Gastroesophageal sphincter (tissue), 4 donors: ENCODE data around the gene RPS23. TPM values are rescaled to one million over a fixed set of nuclear protein-coding genes. Genes with fewer than 3 reads are reported as not detected.

ENCODE experiments used
- ATAC-seq: fragments of 150-250 bp; one replicate; pipeline ENCODE4 v1.9.1; 2016; ENCODE audit warnings: mild to moderate bottlenecking, moderate library complexity
- H3K27ac ChIP-seq, 4 donors: fragments of 200-600 bp; sonication (generic) in 3 of 4; 1 replicate in 3 of 4; 2 replicates in 1 of 4; pipeline ENCODE4 v1.5.1; 2016 to 2019
- H3K27me3 ChIP-seq: fragments of 200-600 bp; sonication (generic); one replicate; pipeline ENCODE4 v1.5.1; 2019
- H3K36me3 ChIP-seq, 2 donors: fragments of 200-600 bp; sonication (generic); one replicate each; pipeline ENCODE4 v1.5.1; 2019; ENCODE audit warnings: control low read depth in 1 of 2
- H3K4me1 ChIP-seq, 3 donors: fragments of 200-600 bp; sonication (generic); 1 replicate in 2 of 3; 2 replicates in 1 of 3; pipeline ENCODE4 v1.5.1; 2016 to 2019; ENCODE audit warnings: control low read depth in 2 of 3
- H3K4me3 ChIP-seq, 2 donors: fragments of 200-600 bp; sonication (generic); one replicate each; pipeline ENCODE4 v1.5.1; 2019; ENCODE audit warnings: mild to moderate bottlenecking in 1 of 2, moderate library complexity in 1 of 2
- H3K9me3 ChIP-seq, 3 donors: fragments of 200-600 bp; sonication (generic); one replicate each; pipeline ENCODE4 v1.5.1; 2017 to 2019; ENCODE audit warnings: control low read depth in 2 of 3
- EP300 ChIP-seq: sonication (generic); formaldehyde crosslinking; IDR thresholded peaks from one replicate; pipeline ENCODE4 v1.6.1; 2017; ENCODE audit warnings: antibody characterized with exemption, mild to moderate bottlenecking
- POLR2A ChIP-seq, 2 donors: fragments of 450-650 bp; IDR thresholded peaks; one replicate each; pipeline ENCODE4 v1.6.1; 2017; ENCODE audit warnings: antibody characterized with exemption in 2 of 2, mild to moderate bottlenecking in 2 of 2, moderate library complexity in 1 of 2
- POLR2AphosphoS5 ChIP-seq: sonication (generic); formaldehyde crosslinking; IDR thresholded peaks from one replicate; pipeline ENCODE4 v1.6.1; 2017; ENCODE audit warnings: antibody characterized with exemption
- WGBS, 2 donors: methylation state at CpG; one replicate each; pipeline ENCODE4 v1.1.5; 2018; ENCODE audit warnings: low coverage in 1 of 2; 5-methylcytosine and 5-hydroxymethylcytosine counted together
- total RNA-seq, 4 donors: library from RNA; depleted of rRNA; stranded (reverse); fragments of >200 nt; gene quantifications; one replicate each; pipeline ENCODE4 v1.1.0, GENCODE V29; 2016
- TF ChIP-seq, protein P1 (sequence below), 4 experiments: fragments of 200-600 bp in 2 of 4; fragments of 450-650 bp in 2 of 4; sonication (generic) in 1 of 4; IDR thresholded peaks; one replicate each; pipeline ENCODE4 v1.5.1; 2017 to 2019; ENCODE audit warnings: antibody characterized with exemption in 4 of 4, mild to moderate bottlenecking in 2 of 4, moderate library complexity in 2 of 4

Gene RPS23
- total RNA-seq, 4 donors from 2014 or later = 1,991 to 3,565 (median 2,994) TPM

DNA sequence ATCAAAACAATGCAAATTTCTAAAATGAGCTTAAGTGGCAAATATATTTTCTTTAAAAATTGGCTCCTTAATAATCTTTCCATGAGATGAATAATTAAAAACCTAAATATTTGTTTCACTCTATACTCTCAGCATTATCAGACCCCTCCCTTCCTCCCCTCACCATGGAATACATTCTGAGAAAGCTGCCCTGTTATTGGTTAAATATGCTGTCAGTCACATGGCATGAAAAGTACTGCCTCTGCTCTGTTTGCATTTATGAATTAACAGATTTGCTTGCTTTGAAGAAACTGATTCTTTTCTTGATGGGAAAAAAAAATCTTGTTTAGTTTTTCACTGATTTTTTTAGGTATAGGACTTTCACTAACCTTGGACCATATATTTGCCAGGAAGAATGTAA lies 17.0 kb upstream of the RPS23 start:
- no peaks in the 10 kb centered on the region for H3K36me3 ChIP-seq
- ATAC-seq = no peak
- TF ChIP-seq, protein P1, sequence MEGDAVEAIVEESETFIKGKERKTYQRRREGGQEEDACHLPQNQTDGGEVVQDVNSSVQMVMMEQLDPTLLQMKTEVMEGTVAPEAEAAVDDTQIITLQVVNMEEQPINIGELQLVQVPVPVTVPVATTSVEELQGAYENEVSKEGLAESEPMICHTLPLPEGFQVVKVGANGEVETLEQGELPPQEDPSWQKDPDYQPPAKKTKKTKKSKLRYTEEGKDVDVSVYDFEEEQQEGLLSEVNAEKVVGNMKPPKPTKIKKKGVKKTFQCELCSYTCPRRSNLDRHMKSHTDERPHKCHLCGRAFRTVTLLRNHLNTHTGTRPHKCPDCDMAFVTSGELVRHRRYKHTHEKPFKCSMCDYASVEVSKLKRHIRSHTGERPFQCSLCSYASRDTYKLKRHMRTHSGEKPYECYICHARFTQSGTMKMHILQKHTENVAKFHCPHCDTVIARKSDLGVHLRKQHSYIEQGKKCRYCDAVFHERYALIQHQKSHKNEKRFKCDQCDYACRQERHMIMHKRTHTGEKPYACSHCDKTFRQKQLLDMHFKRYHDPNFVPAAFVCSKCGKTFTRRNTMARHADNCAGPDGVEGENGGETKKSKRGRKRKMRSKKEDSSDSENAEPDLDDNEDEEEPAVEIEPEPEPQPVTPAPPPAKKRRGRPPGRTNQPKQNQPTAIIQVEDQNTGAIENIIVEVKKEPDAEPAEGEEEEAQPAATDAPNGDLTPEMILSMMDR (IDR thresholded peaks at IDR 0.05) = no peak
- no peak for TF ChIP-seq POLR2A (IDR thresholded peaks at IDR 0.05)
- no peak for TF ChIP-seq EP300
- TF ChIP-seq POLR2AphosphoS5 = no peak

DNA sequence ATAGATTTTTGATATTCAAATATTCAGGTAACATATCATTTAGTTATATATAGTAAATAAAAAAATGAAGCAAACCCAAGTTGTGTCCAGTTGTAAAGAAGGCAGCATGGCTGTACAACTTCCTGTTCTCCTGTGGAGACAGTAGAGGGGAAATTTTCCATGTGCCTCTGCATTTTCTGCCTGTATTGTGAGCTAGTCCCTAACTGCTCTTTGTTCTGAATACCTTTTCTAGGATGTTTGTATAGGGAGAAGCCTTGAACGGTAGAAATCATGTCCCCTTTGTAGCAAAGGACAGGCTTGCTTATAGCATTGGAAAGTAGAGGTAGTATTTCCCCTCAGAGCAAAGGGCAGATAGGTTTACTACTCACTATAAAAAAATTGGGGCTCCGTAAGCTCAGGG lies 13.3 kb upstream of the RPS23 start:
- Histone ChIP-seq H3K9me3 (no peaks in the 10 kb centered on the region), H3K27me3 (no peaks in the 10 kb centered on the region), H3K27ac (no peak overlapping the region), H3K4me1 (peaks cover 0 to 6% (median 0%) of the 10 kb centered on the region in 3 donors), H3K36me3 (no peaks in the 10 kb centered on the region), H3K4me3 (no peak overlapping the region)
- ATAC-seq = no peak
- TF ChIP-seq POLR2AphosphoS5 (no peak), EP300 (no peak), POLR2A (IDR thresholded peaks at IDR 0.05) (no peak)
- TF ChIP-seq, protein P1 (IDR thresholded peaks at IDR 0.05) = no peak
- 58 to 78% methylated on average over 2 of the region's 2 CpGs for WGBS, 2 donors

More for the DNA sequence above, 17.0 kb upstream of the RPS23 start:
- H3K27me3 ChIP-seq = no peaks in the 10 kb centered on the region
- H3K4me3 ChIP-seq = no peak overlapping the region
- peaks cover 0 to 1% (median 0%) of the 10 kb centered on the region in 3 donors for H3K4me1 ChIP-seq
- H3K27ac ChIP-seq = no peak overlapping the region
- H3K9me3 ChIP-seq = no peaks in the 10 kb centered on the region

DNA sequence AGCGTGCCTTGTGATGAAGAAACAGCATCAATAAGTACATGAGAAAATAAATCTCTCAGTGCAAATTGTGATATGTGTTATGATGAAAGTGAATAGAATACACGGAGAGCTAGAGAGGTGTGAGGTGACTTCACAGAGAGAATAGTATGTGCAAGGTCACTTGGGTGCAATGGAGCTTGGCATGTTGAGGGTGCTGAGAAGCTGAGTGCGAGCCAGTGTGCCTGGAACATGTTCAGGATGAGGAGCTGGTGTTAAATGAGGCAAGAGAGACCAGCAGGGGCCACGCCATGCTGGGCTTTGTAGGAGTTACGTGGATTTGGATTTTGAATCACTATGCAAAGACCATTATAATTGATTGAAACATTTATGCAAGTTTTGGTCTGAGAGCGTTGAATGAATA lies 12.8 kb upstream of the RPS23 start:
- 85 to 94% methylated on average over 4 to 6 of the region's 6 CpGs for WGBS, 2 donors
- TF ChIP-seq EP300 (no peak), POLR2AphosphoS5 (no peak), POLR2A (IDR thresholded peaks at IDR 0.05) (no peak)
- TF ChIP-seq, protein P1 (IDR thresholded peaks at IDR 0.05) = no peak

DNA sequence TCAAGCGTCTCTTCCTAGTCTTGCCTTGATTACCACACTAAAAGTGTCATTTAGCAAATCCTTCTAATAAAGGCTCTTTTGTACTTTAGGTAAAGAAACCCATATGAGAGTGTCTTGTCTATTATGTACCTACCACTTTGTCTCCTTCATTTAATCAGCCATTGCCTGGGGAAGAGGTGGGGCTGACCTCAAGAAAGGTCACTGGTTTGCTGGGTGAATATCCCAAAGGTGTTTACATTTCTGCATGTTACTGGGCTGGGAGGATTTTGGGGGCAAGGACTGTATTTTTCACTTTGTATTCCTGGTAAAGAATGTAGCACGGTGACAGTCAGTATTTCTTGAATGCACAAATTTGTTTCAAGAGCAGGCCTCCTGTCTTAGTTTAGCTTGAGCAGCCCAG lies 11.9 kb upstream of the RPS23 start:
- H3K36me3 ChIP-seq = no peaks in the 10 kb centered on the region
- no peak overlapping the region for H3K27ac ChIP-seq
- TF ChIP-seq, protein P1 (IDR thresholded peaks at IDR 0.05) = no peak
- no peak for TF ChIP-seq EP300
- no peak for TF ChIP-seq POLR2A (IDR thresholded peaks at IDR 0.05)
- TF ChIP-seq POLR2AphosphoS5 = no peak
- H3K4me3 ChIP-seq = no peak overlapping the region
- H3K4me1 ChIP-seq = peaks cover 0 to 6% (median 0%) of the 10 kb centered on the region in 3 donors
- H3K9me3 ChIP-seq = no peaks in the 10 kb centered on the region
- 71 to 76% methylated on average over 1 to 2 of the region's 2 CpGs for WGBS, 2 donors
- no peaks in the 10 kb centered on the region for H3K27me3 ChIP-seq
- no peak for ATAC-seq

More for the DNA sequence above, 12.8 kb upstream of the RPS23 start:
- Histone ChIP-seq H3K4me3 (no peak overlapping the region), H3K27ac (no peak overlapping the region), H3K36me3 (no peaks in the 10 kb centered on the region), H3K4me1 (peaks cover 0 to 6% (median 0%) of the 10 kb centered on the region in 3 donors), H3K27me3 (no peaks in the 10 kb centered on the region), H3K9me3 (no peaks in the 10 kb centered on the region)
- no peak for ATAC-seq

DNA sequence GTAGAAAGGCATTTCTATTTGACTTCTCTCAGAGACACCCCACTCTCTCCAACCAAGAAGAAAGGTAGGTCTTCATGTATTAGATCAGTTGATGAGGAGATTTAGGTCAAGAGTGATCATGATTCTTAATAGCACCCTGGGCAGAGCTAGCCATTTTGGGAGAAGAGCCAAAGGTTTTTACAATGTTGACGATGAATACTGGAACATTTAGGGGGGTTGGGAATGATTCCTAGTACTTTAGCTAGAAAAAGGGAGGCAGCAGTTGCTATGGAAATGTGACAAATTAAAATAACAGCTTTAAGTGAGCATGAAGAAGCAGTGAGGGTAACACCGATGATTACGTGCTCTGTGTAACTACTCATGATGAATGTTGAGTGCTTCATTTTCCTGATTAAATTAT lies 9.5 kb upstream of the RPS23 start:
- Histone ChIP-seq H3K4me1 (peaks cover 0 to 6% (median 0%) of the 10 kb centered on the region in 3 donors), H3K27ac (no peak overlapping the region), H3K27me3 (no peaks in the 10 kb centered on the region), H3K9me3 (no peaks in the 10 kb centered on the region), H3K36me3 (no peaks in the 10 kb centered on the region), H3K4me3 (no peak overlapping the region)
- WGBS, 2 donors = 63 to 73% methylated on average over 3 of the region's 3 CpGs
- no peak for ATAC-seq
- TF ChIP-seq EP300 (no peak), POLR2A (IDR thresholded peaks at IDR 0.05) (no peak), POLR2AphosphoS5 (no peak)
- TF ChIP-seq, protein P1 (IDR thresholded peaks at IDR 0.05) = no peak
